Prostate gland (tissue), 2 donors: ENCODE data around the gene TBX4. TPM values are rescaled to one million over a fixed set of nuclear protein-coding genes. Genes with fewer than 3 reads are reported as not detected.

Source experiments
- DNase-seq: peaks from one replicate; pipeline ENCODE4 v3.0.0-alpha.2; 2019; ENCODE audit warnings: low spot score
- H3K27ac ChIP-seq, 2 donors: fragments of 200-600 bp; sonication (generic); 2 replicates each; pipeline ENCODE4 v1.5.1; 2017 to 2019
- H3K27me3 ChIP-seq: fragments of 200-600 bp; sonication (generic); replicated peaks from 2 replicates; pipeline ENCODE4 v1.5.1; 2019; ENCODE audit not compliant: insufficient read depth
- H3K36me3 ChIP-seq, 2 donors: fragments of 200-600 bp; sonication (generic); 1 replicate in 1 of 2; 2 replicates in 1 of 2; pipeline versions ENCODE4 v1.5.1 to v1.8.1; 2017 to 2019
- H3K4me1 ChIP-seq: fragments of 200-600 bp; sonication (generic); replicated peaks from 2 replicates; pipeline ENCODE4 v1.5.1; 2019
- H3K4me3 ChIP-seq, 2 donors: fragments of 200-600 bp; sonication (generic); 2 replicates each; pipeline ENCODE4 v1.5.1; 2017 to 2019
- H3K9me3 ChIP-seq: fragments of 200-600 bp; sonication (generic); 2 replicates; pipeline ENCODE4 v1.5.1; 2017
- POLR2A ChIP-seq: fragments of 450-650 bp; IDR thresholded peaks from one replicate; pipeline ENCODE4 v1.6.1; 2016; ENCODE audit warnings: antibody characterized with exemption, mild to moderate bottlenecking
- POLR2AphosphoS5 ChIP-seq: sonication (generic); formaldehyde crosslinking; IDR thresholded peaks from one replicate; pipeline ENCODE4 v1.6.1; 2017; ENCODE audit warnings: antibody characterized with exemption
- WGBS: methylation state at CpG from one replicate; pipeline ENCODE4 v1.1.5; 2018; 5-methylcytosine and 5-hydroxymethylcytosine counted together
- intact Hi-C: fragments of 100-400 bp; cut with DNase I; formaldehyde crosslinking; loops from one replicate; pipeline ENCODE4 v1.14.2; 2022
- total RNA-seq, 2 donors: library from RNA; depleted of rRNA; stranded (reverse); fragments of >200 nt; gene quantifications; one replicate each; pipeline ENCODE4 v1.1.0, GENCODE V29; 2016
- TF ChIP-seq, protein P1 (sequence below), 4 experiments: fragments of 200-600 bp in 2 of 4; fragments of 450-650 bp in 2 of 4; sonication (generic) in 2 of 4; IDR thresholded peaks; 1 replicate in 3 of 4; 2 replicates in 1 of 4; pipeline ENCODE4 v1.5.1; 2016 to 2019; ENCODE audit warnings: antibody characterized with exemption in 4 of 4, mild to moderate bottlenecking in 2 of 4, moderate library complexity in 2 of 4

The TBX4 gene
- total RNA-seq, 2 donors from 2014 or later: 3.5 to 5.0 TPM

DNA sequence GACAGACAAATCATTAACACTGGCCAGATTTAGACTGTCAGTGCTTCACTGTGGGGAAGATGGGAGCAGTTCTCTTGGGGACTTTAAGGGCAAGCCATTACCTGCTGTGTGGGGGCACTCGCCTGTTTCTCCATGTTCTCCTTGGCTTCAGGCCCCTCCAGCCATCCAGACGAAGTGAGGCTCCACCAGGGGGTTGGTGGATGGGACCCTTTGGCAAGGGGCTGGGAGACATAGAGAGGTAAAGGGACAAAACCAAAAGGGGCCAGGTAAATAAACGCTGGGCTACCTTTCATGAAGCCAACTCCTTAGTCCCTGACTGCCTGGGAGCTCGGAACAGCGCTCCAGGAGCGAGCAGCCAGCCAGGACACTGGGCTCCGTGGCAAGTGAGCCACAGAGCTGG is 14.0 kb downstream of the TBX4 start:
- no peak for DNase-seq
- peaks cover 2% of the 10 kb centered on the region for H3K27me3 ChIP-seq
- H3K4me1 ChIP-seq: no peaks in the 10 kb centered on the region
- H3K27ac ChIP-seq: no peak overlapping the region
- H3K36me3 ChIP-seq: no peaks in the 10 kb centered on the region
- 76% methylated on average over 7 of the region's 7 CpGs for WGBS
- H3K9me3 ChIP-seq: no peaks in the 10 kb centered on the region
- no peak overlapping the region for H3K4me3 ChIP-seq
- intact Hi-C loops: no loop called here
- no peak for TF ChIP-seq POLR2AphosphoS5
- TF ChIP-seq, protein P1, sequence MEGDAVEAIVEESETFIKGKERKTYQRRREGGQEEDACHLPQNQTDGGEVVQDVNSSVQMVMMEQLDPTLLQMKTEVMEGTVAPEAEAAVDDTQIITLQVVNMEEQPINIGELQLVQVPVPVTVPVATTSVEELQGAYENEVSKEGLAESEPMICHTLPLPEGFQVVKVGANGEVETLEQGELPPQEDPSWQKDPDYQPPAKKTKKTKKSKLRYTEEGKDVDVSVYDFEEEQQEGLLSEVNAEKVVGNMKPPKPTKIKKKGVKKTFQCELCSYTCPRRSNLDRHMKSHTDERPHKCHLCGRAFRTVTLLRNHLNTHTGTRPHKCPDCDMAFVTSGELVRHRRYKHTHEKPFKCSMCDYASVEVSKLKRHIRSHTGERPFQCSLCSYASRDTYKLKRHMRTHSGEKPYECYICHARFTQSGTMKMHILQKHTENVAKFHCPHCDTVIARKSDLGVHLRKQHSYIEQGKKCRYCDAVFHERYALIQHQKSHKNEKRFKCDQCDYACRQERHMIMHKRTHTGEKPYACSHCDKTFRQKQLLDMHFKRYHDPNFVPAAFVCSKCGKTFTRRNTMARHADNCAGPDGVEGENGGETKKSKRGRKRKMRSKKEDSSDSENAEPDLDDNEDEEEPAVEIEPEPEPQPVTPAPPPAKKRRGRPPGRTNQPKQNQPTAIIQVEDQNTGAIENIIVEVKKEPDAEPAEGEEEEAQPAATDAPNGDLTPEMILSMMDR (IDR thresholded peaks at IDR 0.05): no peak
- TF ChIP-seq POLR2A: no peak

DNA sequence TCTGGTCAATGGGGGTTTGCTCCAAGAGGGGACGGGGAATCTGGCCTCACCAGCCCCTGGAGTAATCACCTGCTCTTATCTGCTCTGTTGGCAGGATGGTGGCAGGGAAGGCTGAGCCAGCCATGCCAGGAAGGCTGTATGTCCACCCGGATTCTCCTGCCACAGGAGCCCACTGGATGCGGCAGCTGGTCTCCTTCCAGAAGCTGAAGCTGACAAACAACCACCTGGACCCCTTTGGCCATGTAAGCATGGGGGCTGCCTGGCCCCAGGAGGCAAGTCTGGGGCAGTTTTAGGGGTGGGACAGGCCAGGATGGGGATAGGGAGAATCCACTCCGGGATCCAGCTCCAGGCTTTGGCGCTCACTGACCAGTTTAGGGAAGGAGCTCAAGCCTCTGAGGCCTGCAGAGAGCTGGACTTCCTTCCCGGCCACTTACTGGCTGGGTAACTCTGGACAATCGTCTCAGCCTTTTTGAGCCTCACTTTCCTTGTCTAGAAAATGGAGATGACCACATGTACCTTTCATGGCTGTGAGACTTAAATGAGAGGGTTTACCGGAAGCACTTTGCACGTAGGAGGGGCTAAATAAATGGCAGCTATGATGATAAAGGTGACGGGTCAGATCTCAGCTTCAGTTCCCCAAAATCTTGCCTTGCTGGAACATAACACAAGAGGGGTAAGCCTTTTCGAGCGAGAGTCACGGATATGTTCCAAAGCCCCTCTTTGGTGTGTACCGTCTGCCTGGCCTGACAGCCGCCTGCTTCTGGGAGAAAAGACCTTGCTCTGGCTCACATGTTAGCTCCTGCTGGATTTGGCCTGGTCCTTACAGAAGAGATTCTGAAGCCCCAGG is 15.4 kb downstream of the TBX4 start:
- no peak for TF ChIP-seq POLR2AphosphoS5
- TF ChIP-seq POLR2A: no peak
- TF ChIP-seq, protein P1 (IDR thresholded peaks at IDR 0.05): no peak
- Histone ChIP-seq H3K27ac (no peak overlapping the region), H3K9me3 (no peaks in the 10 kb centered on the region), H3K36me3 (no peaks in the 10 kb centered on the region), H3K27me3 (peaks cover 2% of the 10 kb centered on the region), H3K4me3 (no peak overlapping the region), H3K4me1 (no peaks in the 10 kb centered on the region)
- 64% methylated on average over 14 of the region's 15 CpGs for WGBS
- intact Hi-C loops: no loop called here
- DNase-seq: no peak

DNA sequence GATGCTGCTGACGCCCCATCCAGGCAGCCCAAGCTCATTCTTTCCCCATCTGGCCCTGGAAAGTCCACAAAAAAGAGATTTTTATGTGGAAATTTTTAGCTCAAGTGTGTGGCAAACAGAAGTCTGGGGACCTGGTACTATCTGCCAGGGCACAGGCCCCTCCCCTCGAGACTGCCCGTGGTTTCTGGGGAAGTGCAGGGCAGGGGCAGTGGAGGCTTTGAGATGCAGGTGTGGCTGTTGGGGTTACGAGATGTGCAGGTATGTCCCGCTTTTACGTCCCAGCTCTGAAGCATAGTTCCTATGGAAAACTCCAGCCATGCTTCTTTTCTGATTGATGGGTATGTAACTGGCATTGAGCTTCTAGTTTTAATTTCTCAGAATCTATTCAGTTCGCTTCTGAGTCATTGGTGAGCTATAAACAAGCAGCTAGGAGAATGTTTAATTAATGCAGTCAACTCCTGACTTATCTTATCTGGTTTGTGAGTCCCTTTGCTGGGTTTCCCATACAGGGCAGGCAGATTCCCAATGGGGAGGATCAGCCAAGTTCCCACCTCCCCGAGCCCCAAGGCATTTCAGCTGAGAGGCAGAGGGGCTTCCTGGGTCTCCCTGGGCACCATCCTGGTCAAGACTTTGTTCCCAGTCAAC is 16.2 kb downstream of the TBX4 start:
- Histone ChIP-seq H3K4me1 (no peaks in the 10 kb centered on the region), H3K4me3 (no peak overlapping the region), H3K27me3 (no peaks in the 10 kb centered on the region), H3K27ac (no peak overlapping the region), H3K36me3 (no peaks in the 10 kb centered on the region), H3K9me3 (no peaks in the 10 kb centered on the region)
- DNase-seq: no peak
- no peak for TF ChIP-seq POLR2AphosphoS5
- TF ChIP-seq, protein P1 (IDR thresholded peaks at IDR 0.05): no peak
- TF ChIP-seq POLR2A: no peak
- 75% methylated on average over 8 of the region's 8 CpGs for WGBS
- intact Hi-C loops: no loop called here

GRCh38 chr17:61469474-61469873 is 17.3 kb downstream of the TBX4 start:
- H3K27me3 ChIP-seq: no peaks in the 10 kb centered on the region
- no peaks in the 10 kb centered on the region for H3K9me3 ChIP-seq
- intact Hi-C loops: no loop called here
- no peak overlapping the region for H3K27ac ChIP-seq
- DNase-seq: no peak
- no peak for TF ChIP-seq POLR2A
- no peak for TF ChIP-seq POLR2AphosphoS5
- TF ChIP-seq, protein P1 (IDR thresholded peaks at IDR 0.05): no peak
- H3K4me1 ChIP-seq: no peaks in the 10 kb centered on the region
- 90% methylated on average over 6 of the region's 6 CpGs for WGBS
- H3K4me3 ChIP-seq: no peak overlapping the region
- no peaks in the 10 kb centered on the region for H3K36me3 ChIP-seq

GRCh38 chr17:61469949-61470348 is 17.7 kb downstream of the TBX4 start:
- no peak overlapping the region for H3K4me3 ChIP-seq
- TF ChIP-seq, protein P1 (IDR thresholded peaks at IDR 0.05): no peak
- no peak for TF ChIP-seq POLR2AphosphoS5
- no peak for TF ChIP-seq POLR2A
- intact Hi-C loops: no loop called here
- H3K4me1 ChIP-seq: no peaks in the 10 kb centered on the region
- H3K27ac ChIP-seq: no peak overlapping the region
- H3K27me3 ChIP-seq: no peaks in the 10 kb centered on the region
- DNase-seq: no peak
- H3K9me3 ChIP-seq: no peaks in the 10 kb centered on the region
- H3K36me3 ChIP-seq: no peaks in the 10 kb centered on the region
- 82% methylated on average over 5 of the region's 5 CpGs for WGBS
